H1 (cell line): ENCODE results near the gene CDK9. TPM values are rescaled to one million over a fixed set of nuclear protein-coding genes. Genes with fewer than 3 reads are reported as not detected.

ENCODE experiments used
- CTCF ChIA-PET: fragments of 300-600 bp; sonication (Branson Sonifier 250); formaldehyde crosslinking; loops from one replicate; lab custom pipeline; 2021; ENCODE audit not compliant: partially characterized antibody; lab: Charles Lee
- POLR2A ChIA-PET: fragments of 300-600 bp; sonication (Branson Sonifier 250); formaldehyde crosslinking; loops from one replicate; lab custom pipeline; 2021; ENCODE audit warnings: inconsistent platforms; ENCODE audit not compliant: partially characterized antibody; lab: Charles Lee
- DNase-seq, 2 experiments: peaks; one replicate each; pipeline versions ENCODE4 v3.0.0 to v3.0.0-alpha.2; 2010 to 2022; ENCODE audit warnings: low spot score in 2 of 2, low read depth in 1 of 2, mixed read lengths in 1 of 2
- FAIRE-seq: peaks from 2 replicates; lab custom pipeline; 2011; peaks lifted over from hg19 to GRCh38; lab: Jason Lieb, UNC
- H2AFZ ChIP-seq: 2 replicates; pipeline ENCODE4 v1.8.1; 2012; ENCODE audit warnings: low read length, inconsistent platforms
- H2AK5ac ChIP-seq: 2 replicates; pipeline ENCODE4 v1.6.1; 2013; ENCODE audit warnings: low read depth, low read length
- H2BK120ac ChIP-seq: replicated peaks from 2 replicates; pipeline ENCODE3; 2013; ENCODE audit warnings: low read depth, low read length, inconsistent platforms
- H2BK12ac ChIP-seq: 2 replicates; pipeline ENCODE4 v1.6.1; 2013; ENCODE audit warnings: low read depth, low read length
- H2BK15ac ChIP-seq: 2 replicates; pipeline ENCODE4 v1.6.1; 2013; ENCODE audit warnings: low read length
- H2BK20ac ChIP-seq: 2 replicates; pipeline ENCODE4 v1.6.1; 2013; ENCODE audit warnings: low read length
- H2BK5ac ChIP-seq: 2 replicates; pipeline ENCODE4 v1.6.1; 2013; ENCODE audit warnings: low read depth, low read length
- H3K14ac ChIP-seq: 2 replicates; pipeline ENCODE4 v1.6.1; 2013; ENCODE audit warnings: inconsistent platforms; ENCODE audit not compliant: insufficient read length
- H3K18ac ChIP-seq: 2 replicates; pipeline ENCODE4 v1.6.1; 2013; ENCODE audit warnings: low read length; ENCODE audit errors: extremely low read depth
- H3K23ac ChIP-seq: 2 replicates; pipeline ENCODE4 v1.6.1; 2013; ENCODE audit warnings: inconsistent platforms; ENCODE audit not compliant: insufficient read length
- H3K23me2 ChIP-seq: 2 replicates; pipeline ENCODE4 v1.6.1; 2013; ENCODE audit warnings: low read depth, low read length
- H3K27ac ChIP-seq: 2 replicates; pipeline ENCODE4 v1.6.1; 2011; ENCODE audit warnings: low read depth, low read length, inconsistent platforms
- H3K27me3 ChIP-seq, 4 experiments: replicated peaks in 1 of 4; 1 replicate in 1 of 4; 2 replicates in 3 of 4; pipeline versions ENCODE4 v1.6.1 to v1.8.1; 2011 to 2013; ENCODE audit warnings: low read length in 3 of 4, mild to moderate bottlenecking in 3 of 4, inconsistent platforms in 2 of 4, mixed read lengths in 2 of 4, moderate library complexity in 1 of 4; ENCODE audit not compliant: control insufficient read depth in 3 of 4, insufficient read depth in 3 of 4; ENCODE audit errors: extremely low read depth in 1 of 4
- H3K36me3 ChIP-seq, 4 experiments: 2 replicates each; pipeline versions ENCODE4 v1.6.1 to v1.8.1; 2011 to 2013; ENCODE audit warnings: mild to moderate bottlenecking in 4 of 4, low read length in 3 of 4, moderate library complexity in 2 of 4, control low read depth in 1 of 4, inconsistent platforms in 1 of 4; ENCODE audit not compliant: insufficient read depth in 4 of 4, control insufficient read depth in 2 of 4
- H3K4ac ChIP-seq: replicated peaks from 2 replicates; pipeline ENCODE3; 2013; ENCODE audit warnings: low read length, low read depth, mixed read lengths, inconsistent platforms; ENCODE audit not compliant: insufficient read length
- H3K4me1 ChIP-seq, 4 experiments: replicated peaks in 1 of 4; 1 replicate in 1 of 4; 2 replicates in 3 of 4; pipeline versions ENCODE4 v1.6.1 to v1.8.1; 2011 to 2013; ENCODE audit warnings: low read length in 3 of 4, inconsistent platforms in 2 of 4, mixed read lengths in 1 of 4; ENCODE audit not compliant: insufficient read depth in 4 of 4, control insufficient read depth in 3 of 4
- H3K4me2 ChIP-seq, 2 experiments: 2 replicates each; pipeline versions ENCODE4 v1.6.1 to v1.8.1; 2011 to 2013; ENCODE audit warnings: low read depth in 2 of 2, low read length in 2 of 2, control low read depth in 1 of 2, inconsistent platforms in 1 of 2, mild to moderate bottlenecking in 1 of 2; ENCODE audit not compliant: insufficient read depth in 1 of 2
- H3K4me3 ChIP-seq, 4 experiments: fragments of 200-600, 300-600 bp in 1 of 4; sonication (generic), shearing (Covaris generic), sonication (Bioruptor Twin) in 1 of 4; 2 replicates each; pipeline versions ENCODE4 v1.5.1 to v1.8.1; 2011 to 2016; ENCODE audit warnings: low read length in 4 of 4, low read depth in 3 of 4, control low read depth in 2 of 4, inconsistent platforms in 2 of 4, mild to moderate bottlenecking in 2 of 4, mixed read lengths in 1 of 4, moderate library complexity in 1 of 4; ENCODE audit not compliant: insufficient read depth in 2 of 4; ENCODE audit errors: extremely low read depth in 1 of 4
- H3K56ac ChIP-seq: replicated peaks from 2 replicates; pipeline ENCODE3; 2013; ENCODE audit warnings: low read depth, mild to moderate bottlenecking, mixed read lengths, low read length, inconsistent platforms; ENCODE audit not compliant: insufficient read length
- H3K79me1 ChIP-seq: 2 replicates; pipeline ENCODE4 v1.6.1; 2013; ENCODE audit warnings: low read depth, low read length, control low read depth
- H3K79me2 ChIP-seq, 2 experiments: 2 replicates each; pipeline versions ENCODE4 v1.6.1 to v1.8.1; 2012 to 2013; ENCODE audit warnings: low read length in 2 of 2, mild to moderate bottlenecking in 2 of 2, inconsistent platforms in 1 of 2; ENCODE audit not compliant: insufficient read depth in 2 of 2, control insufficient read depth in 1 of 2
- H3K9ac ChIP-seq, 4 experiments: replicated peaks in 1 of 4; 1 replicate in 1 of 4; 2 replicates in 3 of 4; pipeline versions ENCODE4 v1.6.1 to v1.8.1; 2011 to 2013; ENCODE audit warnings: low read depth in 3 of 4, low read length in 3 of 4, control low read depth in 2 of 4, mild to moderate bottlenecking in 2 of 4, moderate library complexity in 2 of 4, inconsistent platforms in 1 of 4; ENCODE audit errors: extremely low read depth in 1 of 4
- H3K9me3 ChIP-seq, 2 experiments: 2 replicates each; pipeline versions ENCODE4 v1.6.1 to v1.8.1; 2012 to 2013; ENCODE audit warnings: mild to moderate bottlenecking in 2 of 2, moderate library complexity in 2 of 2, control low read depth in 1 of 2, inconsistent platforms in 1 of 2, low read depth in 1 of 2, low read length in 1 of 2, mixed read lengths in 1 of 2; ENCODE audit not compliant: insufficient read depth in 2 of 2
- H4K20me1 ChIP-seq, 2 experiments: replicated peaks in 1 of 2; 2 replicates each; pipeline versions ENCODE3 to v1.8.1; 2011 to 2013; ENCODE audit warnings: inconsistent platforms in 2 of 2, low read length in 2 of 2, mild to moderate bottlenecking in 1 of 2; ENCODE audit not compliant: insufficient read depth in 2 of 2, control insufficient read depth in 1 of 2
- H4K5ac ChIP-seq: 2 replicates; pipeline ENCODE4 v1.6.1; 2013; ENCODE audit warnings: low read length, low read depth, mixed read lengths, inconsistent platforms; ENCODE audit not compliant: insufficient read length
- H4K8ac ChIP-seq: 2 replicates; pipeline ENCODE4 v1.8.0; 2013; ENCODE audit warnings: mild to moderate bottlenecking, moderate library complexity, low read length, inconsistent platforms; ENCODE audit not compliant: insufficient read depth; ENCODE audit errors: extremely low read depth
- H4K91ac ChIP-seq: replicated peaks from 2 replicates; pipeline ENCODE3; 2013; ENCODE audit warnings: low read length, mixed read lengths, inconsistent platforms; ENCODE audit not compliant: insufficient read length
- EZH2 ChIP-seq: fragments of 200-600 bp; sonication (generic); IDR thresholded peaks from 2 replicates; pipeline ENCODE4 v1.7.1; 2012; ENCODE audit warnings: low read depth, mild to moderate bottlenecking, moderate library complexity, low read length, inconsistent platforms; ENCODE audit not compliant: severe bottlenecking
- TCF12 ChIP-seq: IDR thresholded peaks from 2 replicates; pipeline ENCODE4 v1.6.1; 2011; ENCODE audit warnings: low read depth, mild to moderate bottlenecking, low read length
- WGBS, 2 experiments: shearing (Covaris generic) in 1 of 2; methylation state at CpG; one replicate each; pipeline versions ENCODE4 v1.1.6 to v1.1.7; 2013 to 2015; ENCODE audit warnings: low lambda C conversion rate in 2 of 2, mixed read lengths in 2 of 2, inconsistent platforms in 1 of 2, low coverage in 1 of 2, missing lambda C conversion rate in 1 of 2; ENCODE audit not compliant: insufficient replicate concordance in 2 of 2, insufficient coverage in 1 of 2, insufficient read length in 1 of 2; ENCODE audit errors: extremely low coverage in 1 of 2, missing lambda C conversion rate in 1 of 2; 5-methylcytosine and 5-hydroxymethylcytosine counted together
- polyA plus RNA-seq, 7 experiments: library from polyadenylated mRNA; depleted of rRNA in 3 of 7; stranded (reverse) in 5 of 7; unstranded in 2 of 7; fragments of >200 nt in 5 of 7; fragments of 200-250 nt in 2 of 7; gene quantifications; 1 replicate in 5 of 7; 2 replicates in 1 of 7; 4 replicates in 1 of 7; pipeline versions ENCODE4 v1.2.1 to v1.2.3, GENCODE V29; 2011 to 2013; ENCODE audit warnings: missing spikeins in 2 of 7, mixed read lengths in 2 of 7
- total RNA-seq: library from RNA; stranded (reverse); fragmentation: NEBNext Ultra II Directional; extraction: Animal tissue kit (Norgen Biotek cat#: 25700); gene quantifications from 2 replicates; pipeline ENCODE4 v1.2.1, GENCODE V29; 2021

Gene CDK9
- total and polyA plus RNA-seq, 2 of the 8 experiments (the other 6 are each of a cell fraction or from before 2014, with no cell fraction given): 69.1 to 87.5 TPM

DNA sequence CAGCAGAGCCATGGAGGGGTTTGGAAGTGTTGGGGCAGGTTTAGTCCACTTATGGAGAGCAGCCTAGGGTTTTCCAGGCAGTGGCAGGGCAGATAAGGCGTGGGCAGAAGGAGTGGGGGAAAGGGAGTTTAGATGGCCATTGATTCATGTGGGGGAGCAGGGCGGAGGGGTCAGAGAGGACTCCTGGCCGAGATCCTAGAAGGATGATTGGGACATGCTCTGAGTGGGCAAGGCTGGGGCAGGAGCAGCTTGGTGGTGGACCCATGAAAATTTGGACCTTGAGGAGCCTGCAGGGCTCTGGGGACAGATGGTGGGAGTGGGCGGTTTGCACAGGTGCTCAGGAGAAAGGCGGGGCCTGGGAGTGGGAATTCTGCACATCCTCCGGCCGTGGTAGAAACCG, 32.7 kb upstream of the CDK9 start:
- Histone ChIP-seq H3K4me1 (peaks cover 0 to 4% (median 1%) of the 10 kb centered on the region in 4 experiments; a peak in 4 of 7 replicates), H3K79me1 (no peaks in the 10 kb centered on the region), H3K4me3 (no peak overlapping the region), H3K27ac (no peak overlapping the region), H3K23me2 (peaks cover 13% of the 10 kb centered on the region; the same call in 1 of the 2 replicates), H2AK5ac (no peak overlapping the region), H3K9ac (no peak overlapping the region), H3K14ac (no peak overlapping the region), H2AFZ (no peak overlapping the region), H2BK5ac (no peak overlapping the region), H3K9me3 (no peaks in the 10 kb centered on the region), H4K20me1 (peaks cover 5 to 21% of the 10 kb centered on the region in 2 experiments), H3K23ac (no peak overlapping the region), H2BK120ac (no peak overlapping the region), H2BK12ac (0 out of 2 replicates have a peak overlapping the region, but pooled peaks have one; percentile 27), H4K91ac (no peak overlapping the region), H3K56ac (no peak overlapping the region), H4K5ac (no peak overlapping the region), H3K79me2 (no peaks in the 10 kb centered on the region), H3K18ac (no peak overlapping the region), H4K8ac (no peak overlapping the region), H2BK15ac (no peak overlapping the region), H3K4ac (no peak overlapping the region), H3K27me3 (peaks cover 0 to 16% (median 8%) of the 10 kb centered on the region in 4 experiments; a peak in 6 of 7 replicates), H3K36me3 (no peaks in the 10 kb centered on the region; a peak in 2 of 8 replicates), H2BK20ac (no peak overlapping the region), H3K4me2 (no peak overlapping the region)
- TF ChIP-seq TCF12 (no peak), EZH2 (no peak)
- DNase-seq: no peak
- ChIA-PET CTCF (interaction anchor here (1.2 to 1.4 kb wide), 2 partner anchors 8 to 35 kb away, joined by 3 to 5 read pairs; no protein-coding TSS in a partner anchor), POLR2A (interaction anchor here (0.8 to 2.4 kb wide), 5 partner anchors 9 to 50 kb away, joined by 3 to 12 read pairs (median 3); partner anchors contain the start of genes PTRH1 and TTC16)
- FAIRE-seq: no peak
- WGBS, 2 experiments: 80% methylated on average over 4 of the region's 8 CpGs; no CpG with 5 or more reads in 1 of the 2 experiments
